VCaP (cell line): Measurements from ENCODE around the gene FHAD1.

Experiments used
- H3K27ac ChIP-seq: fragments of 450-650 bp; 2 replicates; pipeline ENCODE4 v1.5.1; 2017
- CTCF ChIP-seq: fragments of 450-650 bp; conservative IDR thresholded peaks from 2 replicates; pipeline ENCODE4 v1.5.1; 2017; ENCODE audit warnings: mild to moderate bottlenecking, moderate library complexity

The FHAD1 gene

GRCh38 chr1:15406614-15407559 lies 159.9 kb downstream of the FHAD1 start:
- TF ChIP-seq CTCF: no peak
- H3K27ac ChIP-seq: no peak overlapping the region

- TF ChIP-seq CTCF: no peak
- no peak overlapping the region for H3K27ac ChIP-seq
Measured at GRCh38 chr1:15407580-15407979, 160.6 kb downstream of the FHAD1 start.

GRCh38 chr1:15408890-15409387 lies 161.9 kb downstream of the FHAD1 start:
- TF ChIP-seq CTCF: no peak
- peak overlapping the region; percentile 67; the same call in 1 of the 2 replicates for H3K27ac ChIP-seq

GRCh38 chr1:15409388-15410222 lies 162.6 kb downstream of the FHAD1 start, which contains the start of gene EFHD2:
Gene EFHD2 (plus strand): TSS chr1:15409888. CDS start chr1:15409972, 84 bp downstream.
- no peak for TF ChIP-seq CTCF
- peak within 1 kb of the TSS; percentile 67; the same call in 1 of the 2 replicates for H3K27ac ChIP-seq

GRCh38 chr1:15410223-15410883 lies 163.3 kb downstream of the FHAD1 start:
- TF ChIP-seq CTCF: no peak
- H3K27ac ChIP-seq: peak overlapping the region; percentile 67; the same call in 1 of the 2 replicates

- no peak for TF ChIP-seq CTCF
- H3K27ac ChIP-seq: no peak overlapping the region
Measured at GRCh38 chr1:15410884-15411245, 163.8 kb downstream of the FHAD1 start.
